Fibroblast of lung (primary cell): ENCODE measurements around the gene PLOD3. TPM values are rescaled to one million over a fixed set of nuclear protein-coding genes. Genes with fewer than 3 reads are reported as not detected.

ENCODE experiments used
- DNase-seq, 2 donors: peaks; one replicate each; pipeline versions ENCODE4 v3.0.0 to v3.0.0-alpha.2; 2010; ENCODE audit warnings: low read depth in 2 of 2
- H2AFZ ChIP-seq: 2 replicates; pipeline ENCODE4 v1.5.1; 2012; ENCODE audit warnings: low read length, control low read depth, inconsistent platforms
- H3K27ac ChIP-seq: 2 replicates; pipeline ENCODE4 v1.5.1; 2011; ENCODE audit warnings: low read length, control low read depth; ENCODE audit not compliant: insufficient read depth
- H3K27me3 ChIP-seq: 2 replicates; pipeline ENCODE4 v1.5.1; 2011; ENCODE audit warnings: mild to moderate bottlenecking, low read length; ENCODE audit not compliant: control insufficient read depth, insufficient read depth
- H3K36me3 ChIP-seq: 2 replicates; pipeline ENCODE4 v1.5.1; 2011; ENCODE audit warnings: low read length; ENCODE audit not compliant: control insufficient read depth, insufficient read depth
- H3K4me1 ChIP-seq: 2 replicates; pipeline ENCODE4 v1.5.1; 2011; ENCODE audit warnings: low read length; ENCODE audit not compliant: control insufficient read depth, insufficient read depth; ENCODE audit errors: extremely low read depth
- H3K4me2 ChIP-seq: 2 replicates; pipeline ENCODE4 v1.5.1; 2011; ENCODE audit warnings: low read length, control low read depth; ENCODE audit not compliant: insufficient read depth; ENCODE audit errors: extremely low read depth
- H3K4me3 ChIP-seq, 4 experiments: fragments of 200-600 bp in 1 of 4; sonication (generic) in 1 of 4; replicated peaks in 1 of 4; 2 replicates each; pipeline ENCODE4 v1.5.1; 2011 to 2016; ENCODE audit warnings: low read length in 4 of 4, low read depth in 3 of 4, mild to moderate bottlenecking in 3 of 4, control low read depth in 2 of 4, inconsistent platforms in 1 of 4, mixed read lengths in 1 of 4; ENCODE audit not compliant: insufficient read depth in 1 of 4; ENCODE audit errors: control extremely low read depth in 1 of 4
- H3K79me2 ChIP-seq: 2 replicates; pipeline ENCODE4 v1.5.1; 2012; ENCODE audit warnings: mild to moderate bottlenecking, low read length, inconsistent platforms; ENCODE audit not compliant: control insufficient read depth, insufficient read depth
- H3K9ac ChIP-seq: 2 replicates; pipeline ENCODE4 v1.5.1; 2011; ENCODE audit warnings: mild to moderate bottlenecking, low read length, control low read depth; ENCODE audit not compliant: insufficient read depth
- H3K9me3 ChIP-seq: 2 replicates; pipeline ENCODE4 v1.5.1; 2012; ENCODE audit warnings: low read depth, low read length; ENCODE audit not compliant: control insufficient read depth, insufficient read depth
- H4K20me1 ChIP-seq: 2 replicates; pipeline ENCODE4 v1.5.1; 2011; ENCODE audit warnings: low read length; ENCODE audit not compliant: control insufficient read depth, insufficient read depth; ENCODE audit errors: extremely low read depth
- CTCF ChIP-seq, 2 donors: IDR thresholded peaks in 1 of 2; conservative IDR thresholded peaks in 1 of 2; 1 replicate in 1 of 2; 2 replicates in 1 of 2; pipeline ENCODE4 v1.5.1; 2011 to 2012; ENCODE audit warnings: low read length in 2 of 2, control low read depth in 1 of 2, inconsistent platforms in 1 of 2, low read depth in 1 of 2, mild to moderate bottlenecking in 1 of 2
- EZH2 ChIP-seq: IDR thresholded peaks from 2 replicates; pipeline ENCODE4 v1.5.1; 2012; ENCODE audit warnings: low read length, control low read depth, mild to moderate bottlenecking; ENCODE audit errors: missing control alignments
- polyA plus RNA-seq, 2 donors: library from polyadenylated mRNA; depleted of rRNA in 1 of 2; stranded (reverse) in 1 of 2; unstranded in 1 of 2; fragments of >200 nt; gene quantifications; 2 replicates each; pipeline ENCODE4 v1.2.1, GENCODE V29; 2011 to 2012; ENCODE audit warnings: missing spikeins in 1 of 2
- total RNA-seq: library from RNA; depleted of rRNA; stranded (reverse); fragments of >200 nt; gene quantifications from 2 replicates; pipeline ENCODE4 v1.2.1, GENCODE V29; 2014

The PLOD3 gene
- total and polyA plus RNA-seq, 2 donors (not counting 1 experiment from before 2014, with no cell fraction given) = 86.0 to 89.0 TPM

GRCh38 chr7:101156277-101156676 lies 61.1 kb downstream of the PLOD3 start:
- H3K9ac ChIP-seq = no peak overlapping the region
- no peaks in the 10 kb centered on the region for H3K9me3 ChIP-seq
- TF ChIP-seq CTCF (conservative IDR thresholded peaks at IDR 0.05 in 1 of 2, IDR thresholded peaks at IDR 0.05 in 1 of 2; ENCODE audit: low read depth in 1 of 2, low read length in 2 of 2) (peak; percentile 17 to 35), EZH2 (no peak)
- H3K27me3 ChIP-seq = no peaks in the 10 kb centered on the region
- H3K27ac ChIP-seq = no peak overlapping the region
- peaks cover 7% of the 10 kb centered on the region for H3K4me1 ChIP-seq
- H3K4me3 ChIP-seq = no peak overlapping the region
- H2AFZ ChIP-seq = no peak overlapping the region
- peaks cover 11% of the 10 kb centered on the region for H3K79me2 ChIP-seq
- peaks cover 20% of the 10 kb centered on the region for H3K36me3 ChIP-seq
- H3K4me2 ChIP-seq = no peak overlapping the region
- no peaks in the 10 kb centered on the region for H4K20me1 ChIP-seq
- DNase-seq = no peak

Other genes with a start within 250 kb of the PLOD3 start
- gene MUC12, start 248.0 kb downstream of the PLOD3 start, total RNA-seq = 0.50 and 0.51 TPM in 2 replicates
- 0.95 and 1.6 TPM in 2 replicates for gene MUC12, start 248.0 kb downstream of the PLOD3 start, polyA plus RNA-seq
- gene MUC17, start 197.5 kb downstream of the PLOD3 start, total RNA-seq = not detected in 2 replicates
- not detected in 2 replicates for gene MUC17, start 197.5 kb downstream of the PLOD3 start, polyA plus RNA-seq
- 21.8 and 27.6 TPM in 2 replicates for gene TRIM56, start 132.1 kb downstream of the PLOD3 start, total RNA-seq
- gene TRIM56, start 132.1 kb downstream of the PLOD3 start, polyA plus RNA-seq = 4.7 and 6.0 TPM in 2 replicates
- 41.3 and 167 TPM in 2 replicates for gene SERPINE1, start 90.5 kb downstream of the PLOD3 start, total RNA-seq
- gene SERPINE1, start 90.5 kb downstream of the PLOD3 start, polyA plus RNA-seq = 679 and 1,153 TPM in 2 replicates
- gene AP1S1, start 63.1 kb downstream of the PLOD3 start, total RNA-seq = 127 and 139 TPM in 2 replicates
- gene AP1S1, start 63.1 kb downstream of the PLOD3 start, polyA plus RNA-seq = 128 and 185 TPM in 2 replicates
- 0.26 and 0.66 TPM in 2 replicates for gene VGF, start 52.0 kb downstream of the PLOD3 start, total RNA-seq
- 0.14 TPM in 1 of 2 replicates, not detected in the other for gene VGF, start 52.0 kb downstream of the PLOD3 start, polyA plus RNA-seq
- gene NAT16, start 37.3 kb downstream of the PLOD3 start, total RNA-seq = not detected in 2 replicates
- not detected in 2 replicates for gene NAT16, start 37.3 kb downstream of the PLOD3 start, polyA plus RNA-seq
- not detected in 2 replicates for gene MOGAT3, start 16.5 kb downstream of the PLOD3 start, total RNA-seq
- not detected in 2 replicates for gene MOGAT3, start 16.5 kb downstream of the PLOD3 start, polyA plus RNA-seq
- gene ZNHIT1, start 584 bp upstream of the PLOD3 start, total RNA-seq = 62.1 and 62.9 TPM in 2 replicates
- 33.9 and 36.6 TPM in 2 replicates for gene ZNHIT1, start 584 bp upstream of the PLOD3 start, polyA plus RNA-seq
- 2.6 and 3.1 TPM in 2 replicates for gene CLDN15, start 20.2 kb upstream of the PLOD3 start, total RNA-seq
- 1.6 and 1.8 TPM in 2 replicates for gene CLDN15, start 20.2 kb upstream of the PLOD3 start, polyA plus RNA-seq
- 148 and 169 TPM in 2 replicates for gene FIS1, start 27.5 kb upstream of the PLOD3 start, total RNA-seq
- gene FIS1, start 27.5 kb upstream of the PLOD3 start, polyA plus RNA-seq = 297 and 347 TPM in 2 replicates
- 19.8 and 22.9 TPM in 2 replicates for gene IFT22, start 104.2 kb upstream of the PLOD3 start, total RNA-seq
- 34.2 and 35.2 TPM in 2 replicates for gene IFT22, start 104.2 kb upstream of the PLOD3 start, polyA plus RNA-seq
- gene COL26A1, start 145.3 kb upstream of the PLOD3 start, total RNA-seq = not detected in 2 replicates
- 0.06 TPM in 1 of 2 replicates, not detected in the other for gene COL26A1, start 145.3 kb upstream of the PLOD3 start, polyA plus RNA-seq